ENCODE measurements around the gene EXOC6. TPM values are rescaled to one million over a fixed set of nuclear protein-coding genes. Genes with fewer than 3 reads are reported as not detected.

Gene EXOC6
- total RNA-seq, 1 experiment from 2014 or later = 19.2 TPM

DNA sequence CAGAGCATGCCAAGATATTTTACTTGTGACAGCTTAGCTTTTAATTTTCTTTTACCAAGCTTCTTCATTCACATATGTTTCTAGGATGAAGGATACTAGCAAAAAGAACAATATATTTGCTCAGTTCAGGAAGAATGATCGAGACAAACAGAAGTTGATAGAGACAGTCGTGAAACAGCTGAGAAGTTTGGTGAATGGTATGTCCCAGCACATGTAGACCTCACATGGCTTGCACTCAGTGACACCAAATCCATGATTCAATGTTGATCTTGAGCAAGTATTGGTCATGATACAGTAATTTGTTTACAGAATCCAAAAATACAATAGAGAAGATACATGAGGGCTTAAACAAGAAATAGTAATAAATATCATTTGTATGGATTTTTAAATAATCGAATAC is 209.8 kb downstream of the EXOC6 start:
- H3K27me3 Mint-ChIP-seq (ENCODE audit: unreplicated experiment) = no peaks in the 10 kb centered on the region
- CTCF ChIA-PET = no interaction called here
- intact Hi-C loops (cut with micrococcal nuclease; ENCODE audit: unreplicated experiment) = no loop called here
- no peak for DNase-seq
- no peaks in the 10 kb centered on the region for H3K36me3 Mint-ChIP-seq (ENCODE audit: insufficient read depth, unreplicated experiment)
- TF ChIP-seq, protein P1, sequence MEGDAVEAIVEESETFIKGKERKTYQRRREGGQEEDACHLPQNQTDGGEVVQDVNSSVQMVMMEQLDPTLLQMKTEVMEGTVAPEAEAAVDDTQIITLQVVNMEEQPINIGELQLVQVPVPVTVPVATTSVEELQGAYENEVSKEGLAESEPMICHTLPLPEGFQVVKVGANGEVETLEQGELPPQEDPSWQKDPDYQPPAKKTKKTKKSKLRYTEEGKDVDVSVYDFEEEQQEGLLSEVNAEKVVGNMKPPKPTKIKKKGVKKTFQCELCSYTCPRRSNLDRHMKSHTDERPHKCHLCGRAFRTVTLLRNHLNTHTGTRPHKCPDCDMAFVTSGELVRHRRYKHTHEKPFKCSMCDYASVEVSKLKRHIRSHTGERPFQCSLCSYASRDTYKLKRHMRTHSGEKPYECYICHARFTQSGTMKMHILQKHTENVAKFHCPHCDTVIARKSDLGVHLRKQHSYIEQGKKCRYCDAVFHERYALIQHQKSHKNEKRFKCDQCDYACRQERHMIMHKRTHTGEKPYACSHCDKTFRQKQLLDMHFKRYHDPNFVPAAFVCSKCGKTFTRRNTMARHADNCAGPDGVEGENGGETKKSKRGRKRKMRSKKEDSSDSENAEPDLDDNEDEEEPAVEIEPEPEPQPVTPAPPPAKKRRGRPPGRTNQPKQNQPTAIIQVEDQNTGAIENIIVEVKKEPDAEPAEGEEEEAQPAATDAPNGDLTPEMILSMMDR (IDR thresholded peaks at IDR 0.05; ENCODE audit: unreplicated experiment) = no peak
- H3K4me1 Mint-ChIP-seq (ENCODE audit: low read depth, unreplicated experiment) = no peaks in the 10 kb centered on the region
- BruUV-seq (replicated peaks) = no TSS peak
- no peaks in the 10 kb centered on the region for H3K9me3 Mint-ChIP-seq (ENCODE audit: low read depth, unreplicated experiment)
- H3K4me3 Mint-ChIP-seq (ENCODE audit: low read depth, unreplicated experiment) = no peak overlapping the region
- H3K27ac Mint-ChIP-seq (ENCODE audit: unreplicated experiment) = no peak overlapping the region

DNA sequence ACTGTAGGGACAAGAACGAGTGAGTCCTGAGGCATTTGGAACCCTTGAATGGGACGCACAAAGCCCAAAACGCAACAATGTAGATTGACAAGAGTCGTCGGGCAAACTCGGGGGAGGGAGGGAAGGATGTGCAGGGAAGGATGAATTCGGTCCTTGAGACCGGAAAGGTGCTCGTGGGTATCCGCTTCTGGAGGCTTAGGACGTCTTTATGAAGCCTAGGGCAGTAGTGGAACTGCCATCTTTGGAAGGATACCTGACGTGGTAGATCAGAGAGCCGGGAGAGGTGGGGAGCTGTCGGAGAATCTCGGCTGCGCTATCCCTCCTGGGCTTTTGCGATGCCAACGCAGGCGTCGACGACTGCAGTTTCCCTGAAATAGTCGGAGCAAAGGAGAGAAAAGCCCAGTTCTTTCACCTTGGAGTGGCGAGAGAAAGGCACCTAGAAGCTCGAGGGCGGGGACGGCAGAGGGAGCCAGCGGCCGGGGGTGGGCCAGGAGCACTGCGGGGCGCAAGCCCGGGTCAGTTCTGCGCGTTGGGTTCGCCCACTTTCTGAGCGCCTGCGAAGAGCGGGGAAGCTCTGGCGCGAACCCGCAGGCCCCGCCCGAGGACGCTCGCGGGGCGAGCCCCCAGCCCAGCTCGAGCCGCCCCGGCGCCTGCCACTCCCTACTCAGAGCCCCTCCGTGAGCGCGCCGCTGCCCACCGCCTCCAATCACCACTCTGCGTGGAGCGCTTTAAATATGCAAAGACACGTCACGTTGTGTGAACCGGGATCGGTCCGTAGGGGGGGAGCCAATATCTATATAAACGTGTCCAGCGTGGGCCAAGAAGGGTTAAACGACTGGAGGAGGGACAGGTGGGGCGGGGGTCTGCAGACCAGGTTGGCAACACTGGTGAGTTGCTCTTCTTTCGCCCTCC is 211.9 kb downstream of the EXOC6 start, which contains the start of gene CYP26C1:
Gene CYP26C1, plus strand, starts transcription at position 824 of the 912 bp plus-strand sequence. CDS start 466 bp downstream, outside the sequence.
- Mint-ChIP-seq H3K4me3 (ENCODE audit: low read depth, unreplicated experiment) (no peak within 1 kb of the TSS), H3K27me3 (ENCODE audit: unreplicated experiment) (no peaks in the 10 kb centered on the region)
- TF ChIP-seq, protein P1 (IDR thresholded peaks at IDR 0.05; ENCODE audit: unreplicated experiment) = no peak

DNA sequence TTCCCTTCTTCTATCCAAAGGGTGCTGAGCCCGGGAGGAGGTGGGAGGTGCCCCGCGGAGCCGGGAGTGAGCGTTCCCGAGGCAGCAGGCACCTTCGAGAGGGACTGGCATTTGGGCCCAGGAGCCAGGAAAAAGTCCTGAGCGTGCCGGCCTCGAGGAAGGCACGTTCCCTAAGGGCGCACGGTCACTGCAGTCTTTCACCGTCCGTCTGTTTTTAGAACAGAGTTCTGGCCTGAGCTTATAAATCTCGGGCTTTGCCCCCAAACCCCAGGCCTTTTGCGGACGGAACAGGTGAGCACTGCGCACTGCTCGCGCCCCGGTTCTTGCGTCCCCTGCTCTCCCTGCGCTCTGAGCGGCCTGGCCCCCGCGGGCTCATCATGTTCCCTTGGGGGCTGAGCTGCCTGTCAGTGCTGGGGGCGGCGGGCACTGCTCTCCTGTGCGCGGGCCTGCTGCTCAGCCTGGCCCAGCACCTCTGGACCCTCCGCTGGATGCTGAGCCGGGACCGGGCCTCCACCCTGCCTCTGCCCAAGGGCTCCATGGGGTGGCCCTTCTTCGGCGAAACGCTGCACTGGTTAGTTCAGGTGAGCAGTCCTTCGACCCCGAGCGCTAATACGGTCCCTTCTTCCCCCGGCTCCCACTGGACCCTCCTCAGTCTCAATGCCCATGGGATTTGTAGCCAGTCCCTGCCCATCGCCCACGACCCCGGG is 212.7 kb downstream of the EXOC6 start:
- intact Hi-C loops (cut with micrococcal nuclease; ENCODE audit: unreplicated experiment) = no loop called here
- CTCF ChIA-PET = no interaction called here
- Mint-ChIP-seq H3K4me1 (ENCODE audit: low read depth, unreplicated experiment) (no peaks in the 10 kb centered on the region), H3K4me3 (ENCODE audit: low read depth, unreplicated experiment) (no peak overlapping the region), H3K27ac (ENCODE audit: unreplicated experiment) (no peak overlapping the region), H3K9me3 (ENCODE audit: low read depth, unreplicated experiment) (no peaks in the 10 kb centered on the region), H3K36me3 (ENCODE audit: insufficient read depth, unreplicated experiment) (no peaks in the 10 kb centered on the region), H3K27me3 (ENCODE audit: unreplicated experiment) (no peaks in the 10 kb centered on the region)
- BruUV-seq (replicated peaks) = no TSS peak
- TF ChIP-seq, protein P1 (IDR thresholded peaks at IDR 0.05; ENCODE audit: unreplicated experiment) = no peak
- DNase-seq = no peak

More for the DNA sequence above, 211.9 kb downstream of the EXOC6 start, which contains the start of gene CYP26C1:
- no TSS peak for BruUV-seq (replicated peaks)
- no peak within 1 kb of the TSS for H3K27ac Mint-ChIP-seq (ENCODE audit: unreplicated experiment)
- intact Hi-C loops (cut with micrococcal nuclease; ENCODE audit: unreplicated experiment) = no loop called here
- CTCF ChIA-PET = no interaction called here
- no peaks in the 10 kb centered on the region for H3K4me1 Mint-ChIP-seq (ENCODE audit: low read depth, unreplicated experiment)
- no peak for DNase-seq
- no peaks in the 10 kb centered on the region for H3K9me3 Mint-ChIP-seq (ENCODE audit: low read depth, unreplicated experiment)
- H3K36me3 Mint-ChIP-seq (ENCODE audit: insufficient read depth, unreplicated experiment) = no peaks in the 10 kb centered on the region

DNA sequence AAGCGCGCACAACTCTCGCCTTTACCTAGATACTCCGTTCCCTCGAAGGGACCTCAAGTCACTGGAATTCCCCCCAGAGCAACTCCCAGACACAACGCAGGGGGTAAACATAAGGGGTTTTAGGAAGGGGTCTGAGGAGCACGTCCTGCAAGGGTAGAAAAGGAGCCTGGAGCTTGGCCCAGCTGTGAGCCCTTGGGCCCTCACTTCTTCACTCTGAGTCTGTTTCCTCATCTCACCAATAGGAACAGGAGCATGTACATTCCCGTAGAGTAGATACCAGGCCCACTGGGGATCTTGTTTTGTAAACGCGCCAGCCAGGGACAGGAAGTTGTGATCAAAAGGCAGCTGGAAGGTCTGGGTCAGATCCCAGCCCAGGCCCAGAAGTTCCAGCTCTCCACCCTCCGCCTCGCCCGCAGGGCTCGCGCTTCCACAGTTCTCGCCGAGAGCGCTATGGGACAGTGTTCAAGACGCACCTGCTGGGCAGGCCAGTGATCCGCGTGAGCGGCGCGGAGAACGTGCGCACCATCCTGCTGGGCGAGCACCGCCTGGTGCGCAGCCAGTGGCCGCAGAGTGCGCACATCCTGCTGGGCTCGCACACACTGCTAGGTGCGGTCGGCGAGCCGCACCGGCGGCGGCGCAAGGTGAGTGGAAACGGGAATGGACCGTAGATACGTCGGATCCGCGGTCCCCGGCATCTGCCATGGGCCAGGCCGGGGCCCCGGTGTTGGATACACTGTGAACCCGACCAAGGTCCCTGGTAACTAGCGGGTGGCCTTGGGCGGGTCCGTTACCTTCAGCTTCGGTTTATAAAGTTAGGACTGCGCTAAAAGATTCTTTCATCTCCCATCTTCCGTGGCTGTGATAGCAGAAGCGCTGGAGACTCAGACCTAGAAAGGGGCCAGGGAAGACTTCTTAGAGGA is 213.5 kb downstream of the EXOC6 start:
- BruUV-seq (replicated peaks) = no TSS peak
- TF ChIP-seq, protein P1 (IDR thresholded peaks at IDR 0.05; ENCODE audit: unreplicated experiment) = no peak
- DNase-seq = no peak
- Mint-ChIP-seq H3K36me3 (ENCODE audit: insufficient read depth, unreplicated experiment) (no peaks in the 10 kb centered on the region), H3K4me3 (ENCODE audit: low read depth, unreplicated experiment) (no peak overlapping the region), H3K4me1 (ENCODE audit: low read depth, unreplicated experiment) (no peaks in the 10 kb centered on the region), H3K27ac (ENCODE audit: unreplicated experiment) (no peak overlapping the region), H3K27me3 (ENCODE audit: unreplicated experiment) (no peaks in the 10 kb centered on the region), H3K9me3 (ENCODE audit: low read depth, unreplicated experiment) (no peaks in the 10 kb centered on the region)
- intact Hi-C loops (cut with micrococcal nuclease; ENCODE audit: unreplicated experiment) = no loop called here
- CTCF ChIA-PET = no interaction called here

Data from Calu3 (cell line).